ENCODE data around the gene MRPL4. TPM values are rescaled to one million over a fixed set of nuclear protein-coding genes. Genes with fewer than 3 reads are reported as not detected.

MRPL4 gene
- total and polyA plus RNA-seq, 10 of the 15 experiments (the other 5 are each of a cell fraction or from before 2014, with no cell fraction given), result 0.79 to 221 (median 112) TPM

- SMC1A ChIA-PET (ENCODE audit: uncharacterized antibody, unreplicated experiment), result interaction anchor here (1.0 kb wide), 1 partner anchor 17 kb away, joined by 3 read pairs; no protein-coding TSS in a partner anchor
- H3K79me2 ChIP-seq (ENCODE audit: control insufficient read depth, insufficient read depth, low read length), result no peaks in the 10 kb centered on the region
- no peak for DNase-seq (ENCODE audit: low read depth, low spot score)
- no peak for ATAC-seq
- no peak overlapping the region for H3K9ac ChIP-seq (ENCODE audit: control insufficient read depth, insufficient read depth, low read length)
- WGBS (ENCODE audit: insufficient coverage, insufficient replicate concordance, low lambda C conversion rate, missing lambda C conversion rate), result 50% methylated on average over 4 of the region's 4 CpGs
- in situ Hi-C loops (cut with MboI) (no loop called here), intact Hi-C loops (cut with micrococcal nuclease; ENCODE audit: unreplicated experiment) (no loop called here)
- no TSS peak for BruUV-seq (replicated peaks)
- POLR2A ChIA-PET, result interaction anchor here (1.0 to 1.3 kb wide), 2 partner anchors 11 kb away, joined by 3 to 4 read pairs; no protein-coding TSS in a partner anchor
- no peak overlapping the region for H3K4me2 ChIP-seq (ENCODE audit: control insufficient read depth, insufficient read depth)
- RAD21 ChIA-PET (ENCODE audit: unreplicated experiment), result interaction anchor here (0.7 kb wide), 1 partner anchor 41 kb away, joined by 3 read pairs; no protein-coding TSS in a partner anchor
- H2AFZ ChIP-seq (ENCODE audit: control insufficient read depth, low read depth, low read length), result no peak overlapping the region
- peaks cover 3% of the 10 kb centered on the region; the same call in 1 of the 3 replicates for H3K9me3 ChIP-seq (replicated peaks; ENCODE audit: control insufficient read depth, insufficient read depth, low read length)
- no peaks in the 10 kb centered on the region for H3K27me3 ChIP-seq (replicated peaks in 1 of 2; ENCODE audit: control insufficient read depth in 2 of 2, insufficient read depth in 2 of 2, low read length in 1 of 2)
- H4K20me1 ChIP-seq (ENCODE audit: control insufficient read depth, insufficient read depth), result no peaks in the 10 kb centered on the region
- no peak overlapping the region for H3K4me3 ChIP-seq
- FAIRE-seq, result no peak
- no peak overlapping the region for H3K27ac ChIP-seq (ENCODE audit: control insufficient read depth, insufficient read depth)
- CTCF ChIA-PET, result interaction anchor here (0.7 to 2.6 kb wide), 3 partner anchors 10 to 42 kb away, joined by 3 to 6 read pairs (median 3); no protein-coding TSS in a partner anchor
- no peaks in the 10 kb centered on the region for H3K36me3 ChIP-seq (ENCODE audit: control insufficient read depth in 2 of 2, insufficient read depth in 2 of 2, low read length in 1 of 2)
- peaks cover 6% of the 10 kb centered on the region for H3K4me1 ChIP-seq (ENCODE audit: control insufficient read depth, insufficient read depth, low read length)
- TF ChIP-seq BCLAF1 (IDR thresholded peaks at IDR 0.05) (no peak), DPF2 (IDR thresholded peaks at IDR 0.05) (no peak), EGR1 (IDR thresholded peaks at IDR 0.05; ENCODE audit: borderline replicate concordance in 1 of 2, low read depth in 2 of 2, low read length in 2 of 2) (no peak), E2F4 (IDR thresholded peaks at IDR 0.05; ENCODE audit: low read depth, low read length) (no peak), SREBF2 (IDR thresholded peaks at IDR 0.05; ENCODE audit: low read length) (no peak), ZNF274 (IDR thresholded peaks at IDR 0.05; ENCODE audit: insufficient read depth, insufficient read length) (no peak), CUX1 (IDR thresholded peaks at IDR 0.05; ENCODE audit: insufficient replicate concordance, low read depth, low read length) (no peak), PRDM15 (CRISPR knock-in tag; IDR thresholded peaks at IDR 0.05) (no peak), NR2C2 (IDR thresholded peaks at IDR 0.05; ENCODE audit: borderline replicate concordance, control insufficient read depth, insufficient read length, low read depth) (no peak)
Observed at GRCh38 chr19:10209315-10209714, 42.7 kb upstream of the MRPL4 start.

Measured in GM12878 (cell line).